HG02571 (cell line): ENCODE measurements around the gene EDEM2.
"Not testable (repeated sequence)": the region's sequence is repeated elsewhere in the genome, so short reads cannot be mapped to it uniquely, and the experiment has no call there.

ENCODE experiments used
- ATAC-seq: cut with Tn5 transposase; IDR thresholded peaks from one replicate; pipeline ENCODE4 v1.9.1; 2021; ENCODE audit warnings: mild to moderate bottlenecking, moderate library complexity; ENCODE audit not compliant: unreplicated experiment

EDEM2 gene, protein sequence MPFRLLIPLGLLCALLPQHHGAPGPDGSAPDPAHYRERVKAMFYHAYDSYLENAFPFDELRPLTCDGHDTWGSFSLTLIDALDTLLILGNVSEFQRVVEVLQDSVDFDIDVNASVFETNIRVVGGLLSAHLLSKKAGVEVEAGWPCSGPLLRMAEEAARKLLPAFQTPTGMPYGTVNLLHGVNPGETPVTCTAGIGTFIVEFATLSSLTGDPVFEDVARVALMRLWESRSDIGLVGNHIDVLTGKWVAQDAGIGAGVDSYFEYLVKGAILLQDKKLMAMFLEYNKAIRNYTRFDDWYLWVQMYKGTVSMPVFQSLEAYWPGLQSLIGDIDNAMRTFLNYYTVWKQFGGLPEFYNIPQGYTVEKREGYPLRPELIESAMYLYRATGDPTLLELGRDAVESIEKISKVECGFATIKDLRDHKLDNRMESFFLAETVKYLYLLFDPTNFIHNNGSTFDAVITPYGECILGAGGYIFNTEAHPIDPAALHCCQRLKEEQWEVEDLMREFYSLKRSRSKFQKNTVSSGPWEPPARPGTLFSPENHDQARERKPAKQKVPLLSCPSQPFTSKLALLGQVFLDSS

DNA sequence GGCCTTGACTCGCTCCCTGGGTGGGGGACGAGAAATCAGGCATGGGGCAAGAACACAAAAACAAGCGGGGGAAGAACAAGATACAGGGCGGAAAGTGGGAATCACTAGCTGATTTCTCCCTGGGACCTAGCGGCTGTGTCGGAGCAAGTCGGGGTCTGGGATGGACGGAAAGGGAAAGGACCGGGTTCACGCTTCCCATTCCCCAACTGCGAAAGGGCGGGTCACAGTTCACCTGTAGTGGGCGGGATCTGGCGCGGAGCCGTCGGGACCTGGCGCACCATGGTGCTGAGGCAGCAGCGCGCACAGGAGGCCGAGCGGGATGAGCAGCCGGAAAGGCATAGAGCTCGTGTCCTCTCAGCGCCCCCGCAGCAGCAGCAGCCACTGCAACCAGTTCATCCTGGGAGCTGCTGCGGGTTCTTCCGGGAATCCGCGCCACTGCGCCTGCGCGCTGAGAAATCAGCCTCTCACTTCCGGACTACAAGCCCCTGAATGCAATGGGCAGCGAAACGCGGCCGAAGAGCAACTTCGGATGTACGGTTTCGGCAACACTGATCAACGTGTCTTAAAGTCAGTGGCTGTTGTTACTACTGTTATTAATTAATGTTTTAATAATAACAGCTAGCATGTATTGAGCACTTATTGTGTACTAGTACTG is at the start of gene EDEM2:
TSS of gene EDEM2 (minus strand) at position 417 of the 655 bp plus-strand sequence. CDS start at position 339, 78 bp downstream.
- peak; percentile 76 for ATAC-seq

DNA sequence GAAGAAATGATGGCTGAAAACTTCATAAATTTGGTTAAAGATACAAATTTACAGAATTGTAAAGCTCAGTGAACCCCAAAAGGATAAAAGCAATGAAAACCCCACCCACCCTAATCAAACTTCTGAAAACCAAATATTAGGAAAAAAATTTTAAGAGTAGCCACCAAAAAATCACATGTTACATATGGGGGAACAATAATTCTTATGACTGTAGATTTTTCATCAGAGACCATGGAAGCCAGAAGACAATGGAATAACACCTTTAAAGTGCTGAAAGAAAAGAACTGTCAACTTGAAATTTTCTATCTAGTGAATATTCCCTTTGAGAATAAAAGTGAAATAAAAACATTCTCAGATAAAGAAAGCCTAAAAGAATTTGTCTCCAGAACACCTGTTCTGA is 49.2 kb upstream of the EDEM2 start:
- no peak for ATAC-seq

DNA sequence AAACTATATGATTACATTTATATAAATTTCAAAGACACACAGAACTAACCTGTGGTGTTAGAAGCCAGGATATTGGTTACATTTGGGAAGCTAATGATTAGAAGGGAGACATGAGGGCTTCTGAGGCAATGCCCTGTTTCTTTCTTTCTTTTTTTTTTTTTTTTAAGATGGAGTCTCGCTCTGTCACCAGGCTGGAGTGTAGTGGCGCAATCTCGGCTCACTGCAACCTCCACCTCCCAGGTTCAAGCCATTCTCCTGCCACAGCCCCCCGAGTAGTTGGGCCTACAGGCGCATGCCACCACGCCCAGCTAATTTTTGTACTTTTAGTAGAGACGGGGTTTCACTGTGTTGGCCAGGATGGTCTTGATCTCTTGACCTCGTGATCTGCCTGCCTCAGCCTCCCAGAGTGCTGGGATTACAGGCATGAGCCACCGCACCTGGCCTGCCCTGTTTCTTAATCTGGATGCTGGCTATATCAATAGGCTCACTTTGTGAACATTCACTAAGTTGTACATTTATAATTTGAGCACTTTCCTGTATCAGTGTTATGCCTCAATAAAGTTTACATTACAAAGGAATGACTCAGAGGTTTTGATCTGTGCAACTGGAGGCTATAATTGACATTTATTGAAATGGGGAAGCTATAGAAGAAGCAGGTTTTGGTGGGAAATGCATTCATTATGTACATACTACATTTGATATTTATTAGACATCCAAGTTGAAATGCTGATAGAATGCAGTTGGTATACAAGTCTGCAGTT is 46.1 kb upstream of the EDEM2 start:
- not testable (repeated sequence) for ATAC-seq

DNA sequence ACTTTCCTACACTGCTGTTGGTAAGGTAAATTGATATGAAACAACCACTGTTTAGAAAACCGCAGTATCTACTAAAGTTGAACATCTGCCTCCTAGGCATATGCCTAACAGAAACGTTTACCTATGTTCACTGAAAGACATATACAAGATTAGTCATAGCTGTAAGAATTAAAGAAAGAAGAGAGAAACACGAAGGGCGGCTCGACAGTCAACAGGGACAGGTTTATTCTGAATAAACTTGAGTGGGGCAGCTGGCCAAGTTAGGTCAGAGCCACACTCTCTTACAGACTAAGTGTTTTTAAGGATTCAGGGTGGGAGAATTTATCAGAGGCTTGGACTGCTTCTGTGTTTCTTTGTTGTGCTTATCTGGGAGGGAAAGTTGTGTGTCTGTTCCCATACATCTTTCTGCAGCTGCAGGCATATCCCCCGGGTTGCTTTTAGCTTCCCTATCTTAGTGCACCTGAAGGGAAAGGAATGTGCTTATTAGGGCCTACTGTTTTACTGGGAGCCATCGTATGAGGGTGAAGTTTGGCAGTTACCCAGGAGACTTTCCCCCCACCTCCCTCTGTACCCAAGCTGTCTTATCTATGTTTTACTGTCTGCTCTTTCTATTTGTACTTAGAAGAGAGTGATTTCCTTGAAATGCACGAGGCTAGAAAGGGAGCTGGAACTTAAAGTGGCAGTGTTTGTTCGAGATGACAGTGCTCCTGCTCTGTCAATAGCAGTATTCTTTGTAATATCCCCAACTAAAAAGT is 45.2 kb upstream of the EDEM2 start:
- ATAC-seq: no peak

DNA sequence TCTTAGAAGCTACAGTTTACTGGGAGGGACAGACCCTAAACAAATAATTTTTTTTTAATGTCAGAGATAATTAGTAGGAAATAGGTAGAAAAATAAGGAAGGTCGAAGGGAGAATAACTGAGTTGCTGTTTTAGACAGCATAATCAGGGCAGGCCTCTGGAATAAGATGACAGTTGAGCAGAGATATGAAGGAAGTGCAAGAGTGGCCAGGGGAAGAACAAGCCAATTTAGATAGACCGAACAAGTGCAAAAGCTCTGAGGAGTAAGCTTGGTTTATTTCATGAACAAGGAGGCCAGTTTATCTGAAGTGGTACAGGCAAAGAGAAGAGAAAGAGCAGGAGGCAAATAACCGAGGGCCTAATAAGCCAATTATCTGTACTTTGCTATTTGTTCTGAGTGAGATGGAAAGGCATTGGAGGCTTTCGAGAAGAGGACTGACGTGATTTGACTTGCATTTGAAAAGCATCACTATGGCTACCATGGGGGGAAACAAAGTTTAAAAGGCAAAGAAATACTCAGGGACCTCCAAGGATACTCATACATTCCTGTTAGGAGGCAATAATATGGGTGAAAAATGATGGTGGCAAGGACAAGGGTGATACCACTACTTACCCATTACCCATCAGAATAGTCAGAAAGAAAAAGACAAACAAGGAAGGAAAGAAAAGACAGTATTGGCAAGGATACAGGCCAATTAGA is 44.4 kb upstream of the EDEM2 start:
- no peak for ATAC-seq

DNA sequence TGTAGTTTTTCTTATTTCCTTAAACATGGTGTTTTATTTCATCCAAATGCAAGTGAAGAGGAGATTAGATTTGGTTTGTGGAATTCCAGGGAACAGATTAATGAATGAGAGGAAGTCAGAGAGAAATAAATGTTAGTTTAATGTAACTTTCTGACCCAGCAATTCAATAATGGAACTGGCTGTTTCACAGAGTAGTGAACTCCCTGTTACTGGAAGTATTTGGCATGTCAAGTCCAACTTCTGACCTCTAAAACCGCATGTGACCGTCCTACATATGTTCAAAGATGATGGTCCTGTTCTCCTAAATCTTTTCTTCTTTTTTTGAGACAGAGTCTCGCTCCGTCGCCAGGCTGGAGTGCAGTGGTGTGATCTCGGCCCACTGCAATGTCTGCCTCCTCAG is 43.4 kb upstream of the EDEM2 start:
- no peak for ATAC-seq

DNA sequence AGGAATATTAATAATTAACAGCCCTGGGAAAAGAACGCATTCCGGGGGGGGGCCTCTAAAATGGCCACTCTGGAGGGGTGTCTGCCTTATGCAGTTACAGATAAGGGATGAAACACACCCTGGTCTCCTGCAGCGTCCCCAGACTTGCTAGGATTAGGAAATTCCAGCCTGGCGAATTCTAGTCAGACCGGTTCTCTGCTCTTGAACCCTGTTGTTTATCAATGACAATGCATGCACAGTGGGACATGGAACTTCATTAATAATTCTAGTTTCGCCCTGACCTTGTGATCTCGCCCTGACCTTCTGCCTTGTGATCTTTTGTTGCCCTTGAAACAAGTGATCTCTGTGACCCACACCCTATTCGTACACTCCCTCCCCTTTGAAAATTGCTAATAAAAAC is 42.1 kb upstream of the EDEM2 start:
- ATAC-seq: not testable (repeated sequence)

DNA sequence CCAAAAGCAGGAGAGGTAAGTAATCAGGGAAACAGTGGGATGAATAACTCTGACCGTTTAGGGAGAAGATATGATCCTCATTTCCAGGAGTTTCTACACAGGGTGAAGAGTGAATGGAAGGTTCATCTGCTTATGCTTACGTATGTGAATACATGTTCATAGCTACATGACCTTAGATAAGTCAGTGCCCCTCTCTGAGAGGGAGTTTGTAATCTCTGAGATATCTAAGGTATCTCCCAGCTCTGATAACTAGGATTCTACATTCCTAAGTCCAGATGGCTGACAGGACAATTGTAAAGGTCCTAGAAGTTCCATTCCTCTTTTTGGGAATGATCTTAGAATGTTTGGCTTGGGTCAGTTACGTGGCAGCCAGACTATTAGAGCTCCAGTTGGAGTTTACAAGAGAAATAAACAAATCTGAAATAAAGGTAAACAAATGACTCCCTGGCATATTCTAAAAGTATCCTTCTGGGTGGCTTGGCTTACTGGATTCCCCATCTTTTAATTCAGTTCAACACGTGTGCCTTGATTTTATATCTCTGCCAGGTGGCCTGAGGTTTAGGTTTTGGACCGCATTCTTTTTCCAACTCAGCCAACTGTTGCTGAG is 40.6 kb upstream of the EDEM2 start:
- no peak for ATAC-seq

DNA sequence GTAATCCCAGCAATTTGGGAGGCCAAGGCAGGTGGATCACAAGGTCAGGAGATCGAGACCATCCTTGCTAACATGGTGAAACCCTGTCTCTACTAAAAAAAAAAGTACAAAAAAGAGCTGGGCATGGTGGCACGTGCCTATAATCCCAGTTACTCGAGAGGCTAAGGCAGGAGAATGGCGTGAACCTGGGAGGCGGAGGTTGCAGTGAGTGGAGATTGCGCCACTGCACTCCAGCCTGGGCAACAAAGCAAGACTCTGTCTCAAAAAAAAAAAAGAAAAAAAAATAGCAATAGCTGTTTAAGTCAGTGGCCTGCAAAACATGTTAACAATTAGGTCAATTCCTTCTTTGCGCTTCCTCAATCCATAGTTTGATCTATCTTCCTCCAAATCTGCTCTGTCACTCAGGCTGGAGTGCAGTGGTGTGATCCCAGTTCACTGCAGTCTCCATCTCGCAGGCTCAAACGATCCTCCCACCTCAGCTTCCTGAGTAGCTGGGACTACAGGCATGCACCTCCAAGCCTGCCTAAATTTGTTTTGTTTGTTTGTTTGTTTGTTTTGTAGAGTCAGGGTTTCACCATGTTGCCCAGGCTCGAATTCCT is 39.7 kb upstream of the EDEM2 start:
- ATAC-seq: not testable (repeated sequence)

DNA sequence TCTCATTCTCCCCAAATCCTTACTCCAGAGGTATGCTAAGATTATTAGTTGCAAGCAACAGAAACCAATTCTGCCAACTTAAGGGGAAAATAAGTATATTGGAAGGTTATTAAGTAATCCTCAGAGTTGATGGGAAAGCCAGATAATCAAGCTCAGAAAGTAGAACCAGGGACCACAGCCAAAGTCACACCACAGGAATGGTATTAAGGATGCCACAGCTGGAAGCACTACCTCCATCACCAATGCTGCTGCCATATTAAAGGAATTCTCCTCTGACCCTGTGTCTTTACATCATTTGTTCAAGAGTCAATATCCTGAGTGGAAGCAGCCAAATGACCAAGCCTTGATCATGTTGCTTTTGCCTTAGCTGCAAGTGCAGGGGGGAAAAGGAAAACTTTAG is 34.6 kb upstream of the EDEM2 start:
- no peak for ATAC-seq

DNA sequence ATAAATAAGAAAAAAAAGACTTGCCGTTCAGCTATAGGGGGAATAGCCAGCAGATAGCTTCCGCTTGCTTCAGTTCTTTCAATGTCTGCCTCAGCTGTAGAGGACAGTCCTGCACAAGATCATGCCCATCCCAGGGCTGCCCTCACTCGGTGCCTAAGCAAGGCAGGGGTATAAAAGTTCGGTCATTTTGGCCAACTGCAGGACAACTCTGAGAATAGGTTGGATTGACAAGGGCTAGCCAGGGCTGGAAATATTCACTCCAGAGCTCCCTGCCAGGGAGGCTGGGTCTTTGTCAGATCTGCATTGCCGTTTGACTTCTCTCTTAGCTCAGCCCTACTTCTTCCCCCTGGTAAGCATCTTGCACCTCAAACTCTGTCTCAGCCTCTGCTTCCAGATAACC is 33.1 kb upstream of the EDEM2 start:
- no peak for ATAC-seq

DNA sequence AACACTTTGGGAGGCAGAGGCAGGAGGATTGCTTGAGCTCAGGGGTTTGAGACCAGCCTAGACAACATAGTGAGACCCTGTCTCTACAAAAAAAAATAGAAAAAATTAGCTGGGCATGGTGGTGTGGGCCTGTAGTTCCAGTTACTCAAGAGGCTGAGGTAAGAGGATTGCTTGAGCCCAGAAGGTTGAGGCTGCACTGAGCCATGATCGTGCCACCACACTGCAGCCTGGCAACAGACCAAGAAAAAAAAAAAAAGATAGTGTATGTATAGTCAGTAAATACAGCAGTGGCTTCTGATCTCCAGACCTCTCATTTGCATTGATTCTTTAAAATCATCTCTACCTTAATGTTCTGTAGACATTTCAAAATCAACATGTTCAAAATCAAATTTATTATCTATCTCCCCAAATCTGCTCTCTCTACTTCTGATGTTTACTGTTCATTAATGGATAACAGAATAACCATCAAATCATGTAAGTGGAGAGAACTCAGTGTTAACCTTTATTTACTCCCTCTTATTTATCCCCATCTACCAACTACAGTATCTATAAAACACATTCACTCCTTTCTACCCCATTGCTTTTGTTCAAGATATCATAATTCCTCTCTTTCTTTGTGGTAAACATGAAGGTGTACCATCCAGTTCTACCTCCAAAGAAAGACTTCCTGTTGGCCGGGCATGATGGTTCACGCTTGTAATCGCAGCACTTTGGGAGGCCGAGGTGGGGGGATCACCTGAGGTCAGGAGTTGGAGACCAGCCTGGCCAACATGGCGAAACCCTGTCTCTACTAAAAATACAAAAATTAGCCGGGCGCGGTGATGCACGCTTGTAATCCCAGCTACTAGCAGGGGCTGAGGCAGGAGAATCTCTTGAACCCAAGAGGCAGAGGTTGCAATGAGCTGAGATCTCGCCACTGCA is 32.4 kb upstream of the EDEM2 start:
- ATAC-seq: no peak

DNA sequence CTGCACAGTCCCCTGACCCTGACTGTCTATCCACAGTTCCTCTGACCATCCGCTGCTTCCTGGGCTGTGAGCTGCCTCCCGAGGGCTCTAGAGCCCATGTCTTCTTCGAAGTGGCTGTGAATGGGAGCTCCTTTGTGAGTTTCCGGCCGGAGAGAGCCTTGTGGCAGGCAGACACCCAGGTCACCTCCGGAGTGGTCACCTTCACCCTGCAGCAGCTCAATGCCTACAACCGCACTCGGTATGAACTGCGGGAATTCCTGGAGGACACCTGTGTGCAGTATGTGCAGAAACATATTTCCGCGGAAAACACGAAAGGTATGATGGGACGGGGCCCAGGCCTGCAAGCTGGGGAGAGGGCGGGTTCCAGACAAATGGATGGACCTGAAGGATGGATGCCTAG is 29.0 kb upstream of the EDEM2 start:
- ATAC-seq: no peak

DNA sequence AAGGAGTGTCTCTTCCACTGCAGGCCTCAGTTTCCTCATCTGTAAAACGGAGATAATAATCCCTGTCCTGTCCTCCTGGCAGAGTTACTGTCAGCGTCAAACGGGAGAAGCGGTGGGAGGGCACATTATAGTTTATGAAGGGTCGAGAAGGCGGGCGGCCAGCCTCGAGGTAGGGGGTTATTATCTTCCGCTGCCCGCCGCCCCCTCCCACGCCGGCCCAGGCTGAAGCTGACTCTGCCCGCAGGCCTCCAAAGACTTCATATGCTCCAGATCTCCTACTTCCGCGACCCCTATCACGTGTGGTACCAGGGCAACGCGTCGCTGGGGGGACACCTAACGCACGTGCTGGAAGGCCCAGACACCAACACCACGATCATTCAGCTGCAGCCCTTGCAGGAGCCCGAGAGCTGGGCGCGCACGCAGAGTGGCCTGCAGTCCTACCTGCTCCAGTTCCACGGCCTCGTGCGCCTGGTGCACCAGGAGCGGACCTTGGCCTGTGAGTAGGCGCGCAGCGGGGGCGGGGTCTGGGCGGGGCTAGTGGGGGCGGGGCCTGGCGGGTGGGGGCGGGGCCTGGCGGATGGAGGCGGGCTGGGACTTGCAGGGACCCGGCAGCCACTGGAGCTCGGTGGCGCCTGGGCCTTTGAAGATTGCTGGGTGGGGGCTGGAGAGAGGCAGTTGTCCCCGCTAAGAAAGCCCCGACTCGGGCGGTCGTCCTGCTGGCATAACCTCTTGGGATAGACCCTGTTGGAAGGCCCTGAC is 27.5 kb upstream of the EDEM2 start:
- ATAC-seq: no peak

DNA sequence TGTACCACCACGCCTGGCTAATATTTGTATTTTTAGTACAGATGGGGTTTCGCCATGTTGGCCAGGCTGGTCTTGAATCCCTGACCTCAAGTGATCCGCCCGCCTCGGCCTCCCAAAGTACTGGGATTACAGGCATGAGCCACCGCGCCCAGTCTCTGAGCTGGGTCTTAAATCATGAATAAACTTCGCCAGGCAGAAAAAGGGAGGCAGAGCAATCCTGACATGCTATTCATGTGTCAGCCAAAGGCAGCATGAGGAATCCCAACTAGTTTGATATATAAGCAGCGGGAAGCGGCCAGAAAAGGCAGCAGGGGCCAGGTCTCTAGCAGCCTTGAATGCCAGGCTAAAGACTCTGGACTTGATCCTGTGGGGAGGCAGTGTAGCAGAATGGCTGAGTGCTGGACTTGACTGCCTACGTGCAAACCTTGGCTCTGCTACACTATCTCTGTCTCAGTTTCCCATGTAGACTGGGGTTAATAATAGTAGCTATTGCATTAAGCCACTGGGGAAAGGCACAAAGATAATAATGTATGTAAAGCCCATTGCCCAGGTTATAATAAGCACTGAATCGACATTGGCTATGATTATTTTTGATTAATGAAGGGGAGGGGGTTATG is 26.5 kb upstream of the EDEM2 start:
- no peak for ATAC-seq

DNA sequence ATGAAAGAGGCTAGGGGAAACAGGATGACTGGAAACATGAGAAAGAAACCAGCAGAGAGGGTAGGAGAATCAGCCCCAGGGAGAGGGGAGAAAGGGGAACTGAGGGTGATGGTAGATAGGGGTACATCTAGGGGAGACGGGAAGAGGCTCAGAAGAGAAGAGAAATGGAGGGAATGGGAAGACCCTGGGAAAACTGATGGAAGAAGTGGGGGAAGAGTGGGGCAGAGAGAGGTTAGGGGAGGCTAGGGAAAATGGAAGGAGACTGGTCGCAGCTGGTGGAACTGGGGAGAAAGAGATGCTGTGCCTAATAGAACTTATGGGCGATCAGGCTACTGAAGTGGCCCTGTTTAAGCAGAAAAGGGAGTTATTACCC is 25.3 kb upstream of the EDEM2 start:
- ATAC-seq: no peak
